ENCODE measurements around the gene RCOR1.
A peak's percentile ranks its signal among the peaks of the same experiment; 100 is the strongest.

DNA sequence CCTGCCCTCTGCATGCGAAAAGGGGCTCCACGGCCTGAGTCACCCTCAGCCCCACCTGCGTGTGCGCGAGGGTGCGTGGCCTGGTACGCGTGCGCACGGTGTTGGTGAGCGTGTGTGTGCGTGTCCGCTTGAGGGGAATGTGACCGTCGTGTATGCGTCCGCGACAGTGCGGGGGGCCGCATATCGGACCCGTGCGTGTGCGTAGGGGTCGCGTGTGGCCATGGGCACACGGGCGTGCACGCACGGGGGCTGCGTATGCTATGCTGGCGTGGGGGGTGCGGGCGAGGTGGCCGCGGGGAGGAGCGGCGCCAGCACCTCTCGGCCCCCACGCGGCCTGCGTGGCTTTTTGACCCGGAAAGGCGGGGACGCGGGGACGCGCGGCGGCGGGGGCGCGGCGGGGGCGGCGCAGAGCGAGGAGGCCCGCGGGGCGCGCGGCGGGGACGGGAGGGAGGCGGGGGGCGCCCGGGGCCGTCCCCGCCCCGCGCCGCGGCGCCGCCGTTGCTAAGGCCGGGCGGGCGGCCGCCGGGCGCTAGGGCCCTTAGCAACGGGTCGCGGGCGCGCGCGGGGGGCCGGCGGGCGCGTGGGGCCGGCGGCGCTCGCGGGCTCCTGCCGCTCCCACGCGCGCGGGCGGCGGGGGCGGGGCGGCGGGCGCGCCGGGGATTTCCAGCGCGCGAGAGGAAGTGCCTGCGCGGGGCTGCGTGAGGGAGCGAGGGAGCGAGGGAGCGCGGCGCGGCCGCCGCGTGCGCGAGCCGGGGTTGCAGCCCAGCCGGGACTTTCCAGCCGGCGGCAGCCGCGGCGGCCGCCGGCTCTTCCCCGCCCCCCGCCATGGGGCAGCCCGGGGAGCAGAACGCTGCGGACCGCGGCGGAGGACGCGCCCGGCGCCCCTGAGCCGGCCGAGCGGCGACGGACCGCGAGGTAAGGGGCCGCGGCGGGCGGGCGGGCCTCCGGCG is 184.6 kb downstream of the RCOR1 start, which contains the start of gene TRAF3:
- TF ChIP-seq, protein P1, sequence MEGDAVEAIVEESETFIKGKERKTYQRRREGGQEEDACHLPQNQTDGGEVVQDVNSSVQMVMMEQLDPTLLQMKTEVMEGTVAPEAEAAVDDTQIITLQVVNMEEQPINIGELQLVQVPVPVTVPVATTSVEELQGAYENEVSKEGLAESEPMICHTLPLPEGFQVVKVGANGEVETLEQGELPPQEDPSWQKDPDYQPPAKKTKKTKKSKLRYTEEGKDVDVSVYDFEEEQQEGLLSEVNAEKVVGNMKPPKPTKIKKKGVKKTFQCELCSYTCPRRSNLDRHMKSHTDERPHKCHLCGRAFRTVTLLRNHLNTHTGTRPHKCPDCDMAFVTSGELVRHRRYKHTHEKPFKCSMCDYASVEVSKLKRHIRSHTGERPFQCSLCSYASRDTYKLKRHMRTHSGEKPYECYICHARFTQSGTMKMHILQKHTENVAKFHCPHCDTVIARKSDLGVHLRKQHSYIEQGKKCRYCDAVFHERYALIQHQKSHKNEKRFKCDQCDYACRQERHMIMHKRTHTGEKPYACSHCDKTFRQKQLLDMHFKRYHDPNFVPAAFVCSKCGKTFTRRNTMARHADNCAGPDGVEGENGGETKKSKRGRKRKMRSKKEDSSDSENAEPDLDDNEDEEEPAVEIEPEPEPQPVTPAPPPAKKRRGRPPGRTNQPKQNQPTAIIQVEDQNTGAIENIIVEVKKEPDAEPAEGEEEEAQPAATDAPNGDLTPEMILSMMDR (IDR thresholded peaks at IDR 0.05; ENCODE audit: poor library complexity, severe bottlenecking), result no peak
- TF ChIP-seq EP300 (conservative IDR thresholded peaks at IDR 0.05; ENCODE audit: poor library complexity, severe bottlenecking), result no peak
- peak; percentile 14 for TF ChIP-seq MXI1 (conservative IDR thresholded peaks at IDR 0.05; ENCODE audit: poor library complexity, severe bottlenecking)
- TF ChIP-seq, protein P2, sequence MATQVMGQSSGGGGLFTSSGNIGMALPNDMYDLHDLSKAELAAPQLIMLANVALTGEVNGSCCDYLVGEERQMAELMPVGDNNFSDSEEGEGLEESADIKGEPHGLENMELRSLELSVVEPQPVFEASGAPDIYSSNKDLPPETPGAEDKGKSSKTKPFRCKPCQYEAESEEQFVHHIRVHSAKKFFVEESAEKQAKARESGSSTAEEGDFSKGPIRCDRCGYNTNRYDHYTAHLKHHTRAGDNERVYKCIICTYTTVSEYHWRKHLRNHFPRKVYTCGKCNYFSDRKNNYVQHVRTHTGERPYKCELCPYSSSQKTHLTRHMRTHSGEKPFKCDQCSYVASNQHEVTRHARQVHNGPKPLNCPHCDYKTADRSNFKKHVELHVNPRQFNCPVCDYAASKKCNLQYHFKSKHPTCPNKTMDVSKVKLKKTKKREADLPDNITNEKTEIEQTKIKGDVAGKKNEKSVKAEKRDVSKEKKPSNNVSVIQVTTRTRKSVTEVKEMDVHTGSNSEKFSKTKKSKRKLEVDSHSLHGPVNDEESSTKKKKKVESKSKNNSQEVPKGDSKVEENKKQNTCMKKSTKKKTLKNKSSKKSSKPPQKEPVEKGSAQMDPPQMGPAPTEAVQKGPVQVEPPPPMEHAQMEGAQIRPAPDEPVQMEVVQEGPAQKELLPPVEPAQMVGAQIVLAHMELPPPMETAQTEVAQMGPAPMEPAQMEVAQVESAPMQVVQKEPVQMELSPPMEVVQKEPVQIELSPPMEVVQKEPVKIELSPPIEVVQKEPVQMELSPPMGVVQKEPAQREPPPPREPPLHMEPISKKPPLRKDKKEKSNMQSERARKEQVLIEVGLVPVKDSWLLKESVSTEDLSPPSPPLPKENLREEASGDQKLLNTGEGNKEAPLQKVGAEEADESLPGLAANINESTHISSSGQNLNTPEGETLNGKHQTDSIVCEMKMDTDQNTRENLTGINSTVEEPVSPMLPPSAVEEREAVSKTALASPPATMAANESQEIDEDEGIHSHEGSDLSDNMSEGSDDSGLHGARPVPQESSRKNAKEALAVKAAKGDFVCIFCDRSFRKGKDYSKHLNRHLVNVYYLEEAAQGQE (IDR thresholded peaks at IDR 0.05; ENCODE audit: borderline replicate concordance), result no peak
- TF ChIP-seq POLR2AphosphoS5 (IDR thresholded peaks at IDR 0.05), result peak; percentile 18
- TF ChIP-seq RAD21 (conservative IDR thresholded peaks at IDR 0.05), result no peak
- no peak for TF ChIP-seq EZH2 (IDR thresholded peaks at IDR 0.05; ENCODE audit: borderline replicate concordance, insufficient read depth, low read length, poor library complexity, severe bottlenecking)
- TF ChIP-seq TAF1 (IDR thresholded peaks at IDR 0.05; ENCODE audit: low read depth), result no peak
- TF ChIP-seq SMC3 (conservative IDR thresholded peaks at IDR 0.05; ENCODE audit: poor library complexity), result no peak

Data from neural cell (in vitro differentiated cells).